Fibroblast of skin of right biceps (primary cell): Measurements from ENCODE around the gene NUDT4B.
"Not testable (repeated sequence)": the region's sequence is repeated elsewhere in the genome, so short reads cannot be mapped to it uniquely, and the experiment has no call there.

Experiments used
- DNase-seq: peaks from one replicate; pipeline ENCODE4 v3.0.0-alpha.2; 2013

NUDT4B gene

GRCh38 chr1:148748563-148749334 is at the start of gene NUDT4B:
Gene NUDT4B (plus strand): TSS chr1:148748774. CDS start chr1:148748953, 179 bp downstream.
- not testable (repeated sequence) for DNase-seq

GRCh38 chr1:148699357-148699756 is 49.2 kb upstream of the NUDT4B start:
- not testable (repeated sequence) for DNase-seq

- DNase-seq = not testable (repeated sequence)
These were observed 46.3 kb upstream of the NUDT4B start for GRCh38 chr1:148702242-148702641.

GRCh38 chr1:148703973-148704591 is 44.5 kb upstream of the NUDT4B start:
- DNase-seq = not testable (repeated sequence)

GRCh38 chr1:148705316-148705948 is 43.1 kb upstream of the NUDT4B start:
- DNase-seq = not testable (repeated sequence)

- DNase-seq = not testable (repeated sequence)
These were observed 39.7 kb upstream of the NUDT4B start for GRCh38 chr1:148708779-148709333.

GRCh38 chr1:148710772-148711523 is 37.6 kb upstream of the NUDT4B start:
- DNase-seq = not testable (repeated sequence)

- DNase-seq = not testable (repeated sequence)
These were observed 36.2 kb upstream of the NUDT4B start for GRCh38 chr1:148712353-148712752.

GRCh38 chr1:148715518-148715917 is 33.1 kb upstream of the NUDT4B start:
- not testable (repeated sequence) for DNase-seq

- not testable (repeated sequence) for DNase-seq
These were observed 31.5 kb upstream of the NUDT4B start for GRCh38 chr1:148716966-148717520.

- DNase-seq = not testable (repeated sequence)
These were observed 27.7 kb upstream of the NUDT4B start for GRCh38 chr1:148720918-148721317.

GRCh38 chr1:148722758-148723157 is 25.8 kb upstream of the NUDT4B start:
- not testable (repeated sequence) for DNase-seq

- DNase-seq = not testable (repeated sequence)
These were observed 25.1 kb upstream of the NUDT4B start for GRCh38 chr1:148723515-148723914.

GRCh38 chr1:148724872-148725271 is 23.7 kb upstream of the NUDT4B start:
- not testable (repeated sequence) for DNase-seq

GRCh38 chr1:148727862-148728261 is 20.7 kb upstream of the NUDT4B start:
- DNase-seq = not testable (repeated sequence)

- DNase-seq = not testable (repeated sequence)
These were observed 19.4 kb upstream of the NUDT4B start for GRCh38 chr1:148729128-148729527.

GRCh38 chr1:148729541-148729940 is 19.0 kb upstream of the NUDT4B start:
- not testable (repeated sequence) for DNase-seq

GRCh38 chr1:148732277-148732676 is 16.3 kb upstream of the NUDT4B start:
- DNase-seq = not testable (repeated sequence)

GRCh38 chr1:148733585-148734310 is 14.8 kb upstream of the NUDT4B start:
- DNase-seq = not testable (repeated sequence)

GRCh38 chr1:148734311-148734662 is 14.3 kb upstream of the NUDT4B start:
- DNase-seq = not testable (repeated sequence)

- DNase-seq = not testable (repeated sequence)
These were observed 13.0 kb upstream of the NUDT4B start for GRCh38 chr1:148735538-148735937.
